Kidney epithelial cell (primary cell): ENCODE measurements around the gene MT1F. TPM values are rescaled to one million over a fixed set of nuclear protein-coding genes. Genes with fewer than 3 reads are reported as not detected.

Experiments
- DNase-seq: peaks from one replicate; pipeline ENCODE4 v3.0.0-alpha.2; 2010; ENCODE audit warnings: low read depth
- H3K27me3 ChIP-seq: 2 replicates; pipeline ENCODE4 v1.6.0; 2011; ENCODE audit warnings: low read length; ENCODE audit not compliant: control insufficient read depth, insufficient read depth
- H3K36me3 ChIP-seq: 2 replicates; pipeline ENCODE4 v1.5.1; 2011; ENCODE audit warnings: low read length; ENCODE audit not compliant: control insufficient read depth, insufficient read depth
- H3K4me3 ChIP-seq: 2 replicates; pipeline ENCODE4 v1.5.1; 2011; ENCODE audit warnings: low read depth, mild to moderate bottlenecking, control low read depth, low read length
- total RNA-seq: library from RNA; depleted of rRNA; stranded (reverse); fragments of >200 nt; gene quantifications from 2 replicates; pipeline ENCODE4 v1.2.3, GENCODE V29; 2015
- TF ChIP-seq, protein P1 (sequence below): IDR thresholded peaks from 2 replicates; pipeline ENCODE4 v1.5.1; 2011; ENCODE audit warnings: mild to moderate bottlenecking, moderate library complexity, low read length, control low read depth, inconsistent platforms; ENCODE audit not compliant: insufficient read depth, poor library complexity, severe bottlenecking

Gene MT1F
- total RNA-seq, 1 donor from 2014 or later, result 9.4 TPM

DNA sequence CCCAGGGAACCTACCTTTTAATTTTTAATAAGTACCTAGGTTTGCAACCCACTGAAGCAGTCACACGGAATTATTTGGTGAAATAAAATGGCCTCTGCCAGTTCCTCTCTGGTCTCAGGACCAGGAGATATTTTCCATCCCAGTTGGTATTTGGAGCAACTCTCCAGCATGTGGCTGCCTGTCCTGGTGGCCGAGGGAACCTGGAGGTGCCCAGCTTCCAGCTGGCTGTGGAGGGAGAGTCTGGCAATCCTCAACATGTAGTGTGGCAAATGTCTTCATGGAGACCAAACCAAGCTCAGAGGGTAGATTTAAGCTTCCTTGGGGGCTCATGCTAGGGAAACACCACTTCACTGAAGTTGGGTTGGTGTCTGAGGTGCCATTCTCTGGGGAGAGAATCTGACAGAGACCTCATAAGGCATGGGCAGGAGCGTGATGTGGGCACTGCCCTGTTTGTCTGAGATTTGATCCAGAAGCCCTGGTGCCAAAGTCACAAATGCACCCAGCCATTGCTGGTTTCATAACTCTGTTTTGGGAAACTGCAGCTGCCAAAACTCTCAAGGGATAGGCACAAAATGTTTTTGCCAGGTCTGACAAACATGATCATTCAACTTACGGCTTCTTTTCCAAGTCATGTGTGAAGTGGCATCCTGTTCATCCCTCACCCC is 27.3 kb downstream of the MT1F start:
- DNase-seq, result no peak
- Histone ChIP-seq H3K36me3 (no peaks in the 10 kb centered on the region), H3K27me3 (no peaks in the 10 kb centered on the region), H3K4me3 (no peak overlapping the region)
- TF ChIP-seq, protein P1, sequence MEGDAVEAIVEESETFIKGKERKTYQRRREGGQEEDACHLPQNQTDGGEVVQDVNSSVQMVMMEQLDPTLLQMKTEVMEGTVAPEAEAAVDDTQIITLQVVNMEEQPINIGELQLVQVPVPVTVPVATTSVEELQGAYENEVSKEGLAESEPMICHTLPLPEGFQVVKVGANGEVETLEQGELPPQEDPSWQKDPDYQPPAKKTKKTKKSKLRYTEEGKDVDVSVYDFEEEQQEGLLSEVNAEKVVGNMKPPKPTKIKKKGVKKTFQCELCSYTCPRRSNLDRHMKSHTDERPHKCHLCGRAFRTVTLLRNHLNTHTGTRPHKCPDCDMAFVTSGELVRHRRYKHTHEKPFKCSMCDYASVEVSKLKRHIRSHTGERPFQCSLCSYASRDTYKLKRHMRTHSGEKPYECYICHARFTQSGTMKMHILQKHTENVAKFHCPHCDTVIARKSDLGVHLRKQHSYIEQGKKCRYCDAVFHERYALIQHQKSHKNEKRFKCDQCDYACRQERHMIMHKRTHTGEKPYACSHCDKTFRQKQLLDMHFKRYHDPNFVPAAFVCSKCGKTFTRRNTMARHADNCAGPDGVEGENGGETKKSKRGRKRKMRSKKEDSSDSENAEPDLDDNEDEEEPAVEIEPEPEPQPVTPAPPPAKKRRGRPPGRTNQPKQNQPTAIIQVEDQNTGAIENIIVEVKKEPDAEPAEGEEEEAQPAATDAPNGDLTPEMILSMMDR, result no peak

DNA sequence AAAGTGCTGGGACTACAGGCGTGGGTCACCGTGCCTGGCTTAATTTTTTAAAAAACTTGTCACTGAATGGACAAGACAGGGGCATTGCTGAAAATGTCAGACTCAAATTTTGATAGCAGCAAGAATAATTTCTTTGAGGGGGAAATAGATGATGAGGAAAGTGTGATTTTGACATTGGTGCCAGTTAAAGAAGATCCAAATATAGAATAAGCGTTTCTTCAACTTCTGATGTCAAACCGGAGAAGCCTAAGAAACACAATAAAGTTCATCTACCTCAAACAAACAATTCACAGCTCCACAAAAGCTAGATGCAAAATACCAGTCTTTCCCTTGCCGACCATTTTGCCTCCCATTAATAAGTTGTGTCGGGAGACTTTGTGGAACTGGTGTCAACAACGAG is 29.0 kb downstream of the MT1F start:
- TF ChIP-seq, protein P1, result no peak
- no peaks in the 10 kb centered on the region for H3K27me3 ChIP-seq
- H3K4me3 ChIP-seq, result no peak overlapping the region
- H3K36me3 ChIP-seq, result no peaks in the 10 kb centered on the region
- no peak for DNase-seq

DNA sequence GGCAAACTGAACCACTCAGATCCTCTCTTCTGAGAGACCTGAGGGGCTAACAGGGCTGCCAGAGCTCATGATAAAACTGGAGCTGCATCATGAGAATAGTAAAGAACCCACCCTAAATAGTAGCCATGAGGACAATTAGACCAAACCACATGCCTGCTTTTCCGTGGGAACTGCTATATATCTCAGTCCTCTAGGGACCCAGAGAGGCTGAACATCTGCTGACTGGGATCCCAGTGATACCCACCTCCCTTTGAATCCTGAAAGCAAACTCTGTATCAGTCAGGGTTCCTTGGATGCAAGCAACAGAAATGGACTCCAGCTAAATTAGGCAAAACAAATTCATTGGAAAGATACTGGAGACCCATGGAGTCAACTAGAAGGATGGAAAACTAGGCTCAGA is 31.0 kb downstream of the MT1F start:
- no peaks in the 10 kb centered on the region for H3K36me3 ChIP-seq
- TF ChIP-seq, protein P1, result no peak
- H3K27me3 ChIP-seq, result no peaks in the 10 kb centered on the region
- no peak overlapping the region for H3K4me3 ChIP-seq
- no peak for DNase-seq

DNA sequence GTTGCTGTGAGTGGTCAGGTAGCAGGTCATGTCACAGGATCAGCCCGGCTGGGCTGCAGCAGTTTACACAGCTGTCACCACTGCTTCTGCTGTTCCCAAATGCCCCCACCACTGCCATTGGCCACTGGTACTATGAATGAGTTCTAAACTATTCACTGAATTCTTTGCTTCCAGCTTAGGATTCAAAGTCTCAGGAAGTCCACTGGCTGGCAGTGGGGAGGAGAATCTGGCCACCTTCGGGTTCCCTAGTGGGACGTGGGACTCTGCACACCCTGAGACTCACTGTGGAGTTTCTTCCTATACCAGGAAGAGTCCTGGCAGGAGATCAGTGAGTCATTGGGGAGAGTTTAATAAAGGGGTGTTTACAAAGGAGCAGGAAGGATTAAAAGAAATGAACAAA is 31.4 kb downstream of the MT1F start:
- TF ChIP-seq, protein P1, result no peak
- H3K27me3 ChIP-seq, result no peaks in the 10 kb centered on the region
- no peaks in the 10 kb centered on the region for H3K36me3 ChIP-seq
- no peak overlapping the region for H3K4me3 ChIP-seq
- DNase-seq, result no peak

DNA sequence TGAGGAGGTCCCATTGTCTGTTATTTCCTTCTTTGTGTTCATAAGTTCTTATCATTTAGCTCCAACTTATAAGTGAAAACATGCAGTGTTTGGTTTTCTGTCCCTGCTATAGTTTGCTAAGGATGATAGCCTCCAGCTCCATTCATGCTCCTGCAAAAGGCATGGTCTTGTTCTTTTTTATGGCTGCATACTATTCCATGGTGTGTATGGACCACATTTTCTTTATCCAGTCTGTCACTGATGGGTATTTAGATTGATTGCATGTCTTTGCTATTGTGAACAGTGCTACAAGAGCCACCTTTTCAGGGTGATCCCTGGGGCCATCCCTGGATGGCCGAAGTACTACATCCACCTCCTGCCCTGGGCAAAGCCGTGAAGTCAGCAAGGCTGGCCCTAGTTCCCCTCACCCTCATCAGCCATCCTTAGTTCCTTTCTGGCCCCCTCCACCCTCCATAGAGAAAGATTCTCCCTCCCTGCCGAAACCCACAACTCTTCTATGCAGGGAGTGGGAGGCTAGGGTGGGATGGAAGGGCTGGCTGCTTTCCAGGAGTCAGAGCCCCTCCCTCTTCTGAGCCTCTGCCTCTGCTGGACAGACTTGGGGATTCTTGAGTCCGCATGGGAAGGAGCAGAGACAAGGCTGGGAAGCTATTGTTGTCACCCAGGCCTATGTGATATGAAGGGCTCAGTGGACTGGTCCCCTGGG is 32.8 kb downstream of the MT1F start:
- Histone ChIP-seq H3K36me3 (no peaks in the 10 kb centered on the region), H3K4me3 (no peak overlapping the region), H3K27me3 (no peaks in the 10 kb centered on the region)
- DNase-seq, result no peak
- TF ChIP-seq, protein P1, result no peak
